Kidney epithelial cell (primary cell): Measurements from ENCODE around the gene ITCH. TPM values are rescaled to one million over a fixed set of nuclear protein-coding genes. Genes with fewer than 3 reads are reported as not detected.

ENCODE experiments used
- DNase-seq: peaks from one replicate; pipeline ENCODE4 v3.0.0-alpha.2; 2010; ENCODE audit warnings: low read depth
- H3K27me3 ChIP-seq: 2 replicates; pipeline ENCODE4 v1.6.0; 2011; ENCODE audit warnings: low read length; ENCODE audit not compliant: control insufficient read depth, insufficient read depth
- H3K36me3 ChIP-seq: 2 replicates; pipeline ENCODE4 v1.5.1; 2011; ENCODE audit warnings: low read length; ENCODE audit not compliant: control insufficient read depth, insufficient read depth
- H3K4me3 ChIP-seq: 2 replicates; pipeline ENCODE4 v1.5.1; 2011; ENCODE audit warnings: low read depth, mild to moderate bottlenecking, control low read depth, low read length
- CTCF ChIP-seq: IDR thresholded peaks from 2 replicates; pipeline ENCODE4 v1.5.1; 2011; ENCODE audit warnings: mild to moderate bottlenecking, moderate library complexity, low read length, control low read depth, inconsistent platforms; ENCODE audit not compliant: insufficient read depth, poor library complexity, severe bottlenecking
- total RNA-seq: library from RNA; depleted of rRNA; stranded (reverse); fragments of >200 nt; gene quantifications from 2 replicates; pipeline ENCODE4 v1.2.3, GENCODE V29; 2015

ITCH gene
- total RNA-seq, 1 donor from 2014 or later = 53.5 TPM

- DNase-seq = no peak
- Histone ChIP-seq H3K4me3 (no peak overlapping the region), H3K36me3 (peaks cover 2% of the 10 kb centered on the region), H3K27me3 (no peaks in the 10 kb centered on the region)
- TF ChIP-seq CTCF = no peak
Observed at GRCh38 chr20:34540596-34541263, 177.7 kb downstream of the ITCH start.

- no peak for DNase-seq
- no peak for TF ChIP-seq CTCF
- Histone ChIP-seq H3K4me3 (no peak overlapping the region), H3K27me3 (no peaks in the 10 kb centered on the region), H3K36me3 (peaks cover 2% of the 10 kb centered on the region)
Observed at GRCh38 chr20:34541264-34541901, 178.3 kb downstream of the ITCH start.

- no peak for DNase-seq
- Histone ChIP-seq H3K27me3 (no peaks in the 10 kb centered on the region), H3K4me3 (no peak overlapping the region), H3K36me3 (peaks cover 2% of the 10 kb centered on the region)
- no peak for TF ChIP-seq CTCF
Observed at GRCh38 chr20:34541917-34542316, 178.8 kb downstream of the ITCH start.

- Histone ChIP-seq H3K4me3 (no peak overlapping the region), H3K36me3 (peaks cover 2% of the 10 kb centered on the region), H3K27me3 (no peaks in the 10 kb centered on the region)
- no peak for TF ChIP-seq CTCF
- DNase-seq = no peak
Observed at GRCh38 chr20:34542439-34542838, 179.4 kb downstream of the ITCH start.

- Histone ChIP-seq H3K4me3 (no peak overlapping the region), H3K27me3 (no peaks in the 10 kb centered on the region)
- TF ChIP-seq CTCF = no peak
Observed at GRCh38 chr20:34543463-34544056, 180.5 kb downstream of the ITCH start.

More at GRCh38 chr20:34543463-34544056, 180.5 kb downstream of the ITCH start:
- H3K36me3 ChIP-seq = no peaks in the 10 kb centered on the region
- no peak for DNase-seq
